C4-2B (cell line): ENCODE data around the gene MXRA8.

Experiments
- CTCF ChIP-seq: fragments of 450-650 bp; conservative IDR thresholded peaks from 2 replicates; pipeline ENCODE4 v1.5.1; 2017; ENCODE audit warnings: mild to moderate bottlenecking
- ZFX ChIP-seq: fragments of 450-650 bp; IDR thresholded peaks from 2 replicates; pipeline ENCODE4 v1.6.1; 2017

- TF ChIP-seq CTCF (peak; percentile 77), ZFX (peak; percentile 27; the same call in 1 of the 2 replicates)
Measured at GRCh38 chr1:1349256-1350012, 8.9 kb downstream of the MXRA8 start, which contains the start of gene DVL1.
